Uterus (tissue), 4 donors: ENCODE data around the gene G6PC3. TPM values are rescaled to one million over a fixed set of nuclear protein-coding genes. Genes with fewer than 3 reads are reported as not detected.

Experiments used
- DNase-seq, 2 donors: peaks; one replicate each; pipeline ENCODE4 v3.0.0-alpha.2; 2019 to 2020
- H3K27ac ChIP-seq, 2 donors: fragments of 200-600 bp; sonication (generic); 1 replicate in 1 of 2; 2 replicates in 1 of 2; pipeline ENCODE4 v1.5.1; 2016 to 2018
- H3K27me3 ChIP-seq, 2 donors: fragments of 200-600 bp; sonication (generic); one replicate each; pipeline ENCODE4 v1.5.1; 2018 to 2019; ENCODE audit warnings: control low read depth in 1 of 2
- H3K36me3 ChIP-seq, 2 donors: fragments of 200-600 bp; sonication (generic); one replicate each; pipeline ENCODE4 v1.5.1; 2019; ENCODE audit warnings: control low read depth in 1 of 2
- H3K4me1 ChIP-seq, 2 donors: fragments of 200-600 bp; sonication (generic); one replicate each; pipeline ENCODE4 v1.5.1; 2018 to 2019; ENCODE audit warnings: control low read depth in 1 of 2
- H3K4me3 ChIP-seq, 2 donors: fragments of 200-600 bp; sonication (generic); 1 replicate in 1 of 2; 2 replicates in 1 of 2; pipeline ENCODE4 v1.5.1; 2018 to 2019; ENCODE audit warnings: mild to moderate bottlenecking in 1 of 2
- H3K9me3 ChIP-seq, 2 donors: fragments of 200-600 bp; sonication (generic); one replicate each; pipeline ENCODE4 v1.5.1; 2019; ENCODE audit warnings: control low read depth in 1 of 2
- CTCF ChIP-seq, 4 experiments: fragments of 200-600 bp in 2 of 4; fragments of 450-650 bp in 2 of 4; sonication (generic) in 2 of 4; IDR thresholded peaks; one replicate each; pipeline ENCODE4 v1.5.1; 2016 to 2019; ENCODE audit warnings: antibody characterized with exemption in 4 of 4, mild to moderate bottlenecking in 2 of 4, moderate library complexity in 1 of 4
- POLR2A ChIP-seq, 2 donors: fragments of 450-650 bp; IDR thresholded peaks; one replicate each; pipeline ENCODE4 v1.6.1; 2016; ENCODE audit warnings: antibody characterized with exemption in 2 of 2, mild to moderate bottlenecking in 1 of 2, moderate library complexity in 1 of 2
- intact Hi-C: fragments of 100-400 bp; cut with DNase I; formaldehyde crosslinking; loops from one replicate; pipeline ENCODE4 v1.15.1; 2023; ENCODE audit warnings: low total_unique reads
- total RNA-seq, 4 donors: library from RNA; depleted of rRNA in 3 of 4; stranded (reverse); fragments of >200 nt in 3 of 4; gene quantifications; one replicate each; pipeline versions ENCODE4 v1.1.0 to v1.2.4, GENCODE V29; 2014 to 2023
- donor health status: DM: yes; HTN: yes; CAD: no.

G6PC3 gene
- total RNA-seq, 4 donors from 2014 or later: 12.4 to 66.3 (median 33.8) TPM

GRCh38 chr17:44049294-44050060, 21.1 kb upstream of the G6PC3 start:
- no peaks in the 10 kb centered on the region for H3K36me3 ChIP-seq
- intact Hi-C loops: no loop called here
- no peaks in the 10 kb centered on the region for H3K4me1 ChIP-seq

GRCh38 chr17:44053125-44053872, 17.2 kb upstream of the G6PC3 start:
- no peak for TF ChIP-seq POLR2A (IDR thresholded peaks at IDR 0.05)
- no peak for TF ChIP-seq CTCF (IDR thresholded peaks at IDR 0.05)
- DNase-seq: no peak
- Histone ChIP-seq H3K4me1 (no peaks in the 10 kb centered on the region), H3K27ac (no peak overlapping the region), H3K4me3 (no peak overlapping the region), H3K27me3 (no peaks in the 10 kb centered on the region), H3K36me3 (no peaks in the 10 kb centered on the region), H3K9me3 (no peaks in the 10 kb centered on the region)
- intact Hi-C loops: no loop called here

More at GRCh38 chr17:44049294-44050060, 21.1 kb upstream of the G6PC3 start:
- TF ChIP-seq POLR2A (IDR thresholded peaks at IDR 0.05) (no peak), CTCF (IDR thresholded peaks at IDR 0.05) (no peak)
- Histone ChIP-seq H3K27me3 (no peaks in the 10 kb centered on the region), H3K4me3 (no peak overlapping the region), H3K27ac (no peak overlapping the region), H3K9me3 (no peaks in the 10 kb centered on the region)
- DNase-seq: no peak

- intact Hi-C loops: no loop called here
- TF ChIP-seq POLR2A (IDR thresholded peaks at IDR 0.05) (no peak), CTCF (IDR thresholded peaks at IDR 0.05) (no peak)
- Histone ChIP-seq H3K4me1 (no peaks in the 10 kb centered on the region), H3K4me3 (no peak overlapping the region), H3K9me3 (no peaks in the 10 kb centered on the region), H3K27me3 (no peaks in the 10 kb centered on the region), H3K27ac (no peak overlapping the region), H3K36me3 (no peaks in the 10 kb centered on the region)
- DNase-seq: no peak
Observed at GRCh38 chr17:44059101-44059892, 11.2 kb upstream of the G6PC3 start.

GRCh38 chr17:44061446-44061845, 9.1 kb upstream of the G6PC3 start:
- H3K9me3 ChIP-seq: no peaks in the 10 kb centered on the region
- intact Hi-C loops: no loop called here
- H3K27me3 ChIP-seq: no peaks in the 10 kb centered on the region
- H3K4me1 ChIP-seq: no peaks in the 10 kb centered on the region
- DNase-seq: no peak
- no peaks in the 10 kb centered on the region for H3K36me3 ChIP-seq
- no peak overlapping the region for H3K27ac ChIP-seq
- TF ChIP-seq CTCF (IDR thresholded peaks at IDR 0.05): no peak
- no peak for TF ChIP-seq POLR2A (IDR thresholded peaks at IDR 0.05)
- H3K4me3 ChIP-seq: no peak overlapping the region
